Mammary epithelial cell (primary cell): Measurements from ENCODE around the gene ZNF366.

Experiments
- CTCF ChIP-seq, 2 donors: IDR thresholded peaks in 1 of 2; conservative IDR thresholded peaks in 1 of 2; 2 replicates each; pipeline ENCODE4 v1.5.1; 2011 to 2012; ENCODE audit warnings: inconsistent platforms in 2 of 2, low read length in 2 of 2, mild to moderate bottlenecking in 2 of 2, control low read depth in 1 of 2, low read depth in 1 of 2; ENCODE audit not compliant: insufficient read depth in 1 of 2; ENCODE audit errors: extremely low read depth in 1 of 2
- EZH2 ChIP-seq: IDR thresholded peaks from 2 replicates; pipeline ENCODE4 v1.6.1; 2012; ENCODE audit warnings: low read length, inconsistent platforms, borderline replicate concordance

DNA sequence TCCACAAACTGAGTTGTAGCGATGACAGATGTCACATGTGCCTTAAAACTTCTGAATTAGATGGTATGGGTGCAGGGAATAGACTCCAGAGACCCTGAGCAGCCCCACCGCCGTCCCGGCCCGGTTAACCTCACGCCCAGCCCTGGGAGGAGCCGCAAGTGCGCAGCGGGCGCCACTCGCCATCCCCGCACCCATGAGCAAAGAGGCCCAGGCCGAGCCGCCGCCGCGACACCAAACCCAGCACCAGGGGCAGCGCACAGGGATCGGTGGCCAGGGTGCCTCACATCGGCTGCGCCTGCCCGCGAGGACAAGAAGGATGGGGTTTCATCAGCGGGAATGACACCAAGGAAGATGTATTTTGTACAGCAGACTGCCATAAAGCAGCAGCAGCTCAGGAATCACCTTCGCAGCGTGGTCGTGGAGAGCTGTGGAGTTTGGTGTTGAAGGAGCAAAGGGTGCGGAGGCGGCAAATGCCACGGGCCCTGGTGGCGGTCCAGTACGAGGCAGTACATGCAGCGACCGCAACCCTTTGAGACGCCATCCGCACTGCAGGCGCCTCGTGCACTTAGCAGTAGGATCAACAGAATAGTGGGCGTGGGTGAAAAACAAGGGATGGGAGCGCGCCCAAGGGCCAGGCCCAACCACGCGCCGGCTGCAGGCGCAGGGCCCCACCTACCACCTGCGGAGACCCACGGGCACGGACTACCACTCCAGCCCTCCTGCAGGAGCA lies 89.7 kb downstream of the ZNF366 start:
- TF ChIP-seq CTCF (conservative IDR thresholded peaks at IDR 0.05 in 1 of 2, IDR thresholded peaks at IDR 0.05 in 1 of 2; ENCODE audit: extremely low read depth in 1 of 2, insufficient read depth in 1 of 2, low read depth in 1 of 2, low read length in 2 of 2): no peak
- TF ChIP-seq EZH2: no peak
